GM19397 (cell line): ENCODE results near the gene PITRM1.
A peak's percentile ranks its signal among the peaks of the same experiment; 100 is the strongest.
"Not testable (repeated sequence)": the region's sequence is repeated elsewhere in the genome, so short reads cannot be mapped to it uniquely, and the experiment has no call there.

Source experiments
- ATAC-seq: cut with Tn5 transposase; IDR thresholded peaks from one replicate; pipeline ENCODE4 v1.9.1; 2021; ENCODE audit warnings: mild to moderate bottlenecking, moderate library complexity; ENCODE audit not compliant: unreplicated experiment

The PITRM1 gene

DNA sequence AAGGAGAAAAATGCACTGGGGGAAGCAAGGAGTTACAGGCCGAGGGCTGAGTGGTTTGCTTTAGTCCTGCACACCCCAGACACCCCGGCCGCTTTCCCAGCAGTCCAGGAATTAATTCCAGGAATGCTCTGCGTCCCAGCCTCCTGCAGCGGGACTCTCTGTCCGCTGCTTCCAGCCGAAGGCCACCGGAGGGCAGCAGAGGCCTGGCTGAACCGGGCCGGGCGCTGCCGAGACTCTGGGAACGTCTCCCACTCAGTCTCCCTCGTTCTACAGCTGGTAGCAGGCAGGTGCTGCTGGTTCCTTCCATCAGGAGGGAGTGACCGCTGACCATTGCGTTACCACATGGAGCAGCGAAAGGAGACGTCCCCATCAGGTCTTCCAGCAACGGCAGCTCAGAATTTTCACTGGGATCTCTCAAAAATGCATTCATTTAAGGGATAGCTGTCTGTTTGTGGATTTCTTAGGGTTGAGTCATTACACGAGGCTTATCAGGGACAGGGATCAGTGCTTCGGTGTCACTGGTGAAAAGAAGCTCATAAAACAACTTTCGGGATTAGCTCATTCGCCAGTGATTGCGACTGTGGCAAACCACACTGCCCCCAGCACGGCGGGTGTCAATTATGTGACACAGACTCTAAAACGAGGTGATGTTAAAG is 24.9 kb upstream of the PITRM1 start:
- ATAC-seq: peak; percentile 64

DNA sequence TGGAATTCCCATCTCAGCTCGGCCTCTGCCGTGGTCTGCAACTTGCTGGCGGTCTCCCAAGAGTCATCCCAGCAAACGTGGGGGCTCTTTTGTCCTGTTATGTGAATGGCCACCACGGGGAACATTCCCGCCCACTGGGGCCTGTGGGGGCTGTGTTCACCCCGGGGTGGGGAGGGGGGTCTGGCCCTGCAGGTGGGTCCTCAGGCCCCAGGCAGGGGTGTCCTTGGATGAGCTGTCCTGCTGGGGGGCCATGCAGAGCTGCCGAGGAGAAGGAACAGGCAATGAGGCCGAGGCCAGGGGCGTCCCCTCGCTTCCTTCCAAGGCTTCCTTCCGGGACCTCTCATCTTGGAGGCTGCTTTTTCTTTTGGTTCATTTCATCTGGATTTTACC is 24.4 kb upstream of the PITRM1 start:
- ATAC-seq: no peak

DNA sequence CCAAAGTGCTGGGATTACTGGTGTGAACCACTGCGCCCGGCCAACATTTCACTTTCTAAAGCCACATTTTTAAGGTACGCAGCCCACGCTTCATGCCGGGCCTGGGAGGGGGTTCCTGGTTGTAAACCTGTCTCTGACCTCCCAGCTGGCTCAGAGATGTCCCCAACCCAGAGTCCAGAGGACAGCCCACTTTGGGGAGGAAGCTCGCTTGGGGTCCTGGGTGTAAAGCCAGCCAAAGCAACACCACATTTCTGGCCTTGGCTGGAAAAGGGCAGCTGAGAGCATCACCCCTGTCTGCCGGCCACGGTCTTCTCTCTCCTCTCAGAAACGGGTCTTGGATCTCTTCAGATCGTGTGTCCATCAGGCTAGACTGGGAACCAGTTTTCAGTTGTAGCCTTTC is 23.9 kb upstream of the PITRM1 start:
- no peak for ATAC-seq

DNA sequence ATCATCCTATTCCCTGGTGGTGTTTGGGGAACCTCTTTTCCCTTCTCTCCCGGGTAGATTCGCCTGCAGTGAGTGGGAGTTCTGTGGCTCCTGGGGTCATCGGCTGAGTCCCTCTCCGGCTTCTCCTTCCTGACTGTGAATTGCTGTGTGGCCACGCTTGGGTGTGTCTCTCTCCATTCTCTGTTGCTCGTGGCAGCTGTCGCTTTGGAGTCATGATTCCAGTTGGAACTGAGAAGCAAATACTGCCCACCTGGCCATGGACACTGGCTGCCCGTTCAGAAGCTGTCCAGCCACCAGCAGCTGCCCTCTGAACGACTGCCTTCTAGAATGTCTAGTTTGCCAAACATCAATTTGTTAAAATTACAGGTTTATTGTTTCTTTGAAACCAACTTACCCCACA is 23.1 kb upstream of the PITRM1 start:
- no peak for ATAC-seq

DNA sequence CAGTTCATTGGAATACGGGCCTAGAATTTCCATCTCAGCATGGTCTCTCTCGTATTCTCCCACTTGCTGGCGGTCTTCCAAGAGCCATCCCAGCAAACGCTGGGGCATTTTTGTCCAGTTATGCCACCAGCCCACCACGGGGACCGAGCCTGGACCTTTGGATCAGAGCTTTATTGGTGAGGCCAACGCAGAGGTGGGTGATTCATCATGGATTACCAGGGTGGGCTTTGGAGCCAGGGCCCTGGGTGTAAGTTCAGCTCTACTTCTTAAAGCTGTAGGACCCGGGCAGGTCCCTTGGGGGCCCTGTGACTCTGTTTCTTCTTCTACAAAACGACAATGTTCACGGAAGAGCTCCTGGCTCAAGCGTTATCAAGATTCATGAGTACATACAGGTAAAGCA is 22.7 kb upstream of the PITRM1 start:
- no peak for ATAC-seq

DNA sequence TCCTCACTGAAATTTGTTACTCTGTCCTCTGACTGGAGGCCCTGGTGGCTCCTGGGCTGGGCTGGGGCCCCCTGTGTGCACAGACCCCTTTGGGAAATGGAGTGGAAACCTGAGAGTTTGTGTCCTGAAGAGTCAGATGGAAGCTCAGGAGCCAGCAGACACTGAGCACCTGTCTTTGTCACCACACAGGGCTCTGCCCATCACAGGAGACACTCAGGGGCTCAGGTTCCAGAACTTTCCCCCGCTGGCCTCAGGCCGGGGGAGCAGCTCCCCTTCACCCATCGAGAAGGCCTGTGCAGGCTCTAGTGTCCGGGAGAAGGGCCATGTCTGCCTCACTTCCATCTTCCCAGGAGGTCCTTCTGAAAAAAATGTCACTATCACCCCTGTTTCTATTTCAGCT is 22.3 kb upstream of the PITRM1 start:
- no peak for ATAC-seq

DNA sequence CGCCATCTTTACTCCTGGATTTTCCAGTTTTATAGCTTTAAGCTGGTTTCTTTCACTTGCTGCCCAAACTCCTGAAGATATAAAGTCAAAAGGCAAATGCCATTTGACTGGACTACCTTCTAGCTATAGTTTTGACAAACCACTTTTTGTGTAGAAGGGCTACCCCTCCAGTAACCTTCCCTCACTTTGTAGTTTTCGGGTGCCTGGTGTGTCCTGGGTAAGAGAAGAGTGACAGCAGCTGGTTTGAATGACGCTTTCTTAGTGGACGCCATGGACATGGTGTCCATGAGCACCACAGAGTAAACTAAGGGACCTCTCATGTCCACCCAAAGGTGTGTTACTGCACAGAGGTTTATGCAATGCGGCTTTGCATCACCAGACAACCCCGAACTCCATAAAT is 21.2 kb upstream of the PITRM1 start:
- ATAC-seq: no peak

DNA sequence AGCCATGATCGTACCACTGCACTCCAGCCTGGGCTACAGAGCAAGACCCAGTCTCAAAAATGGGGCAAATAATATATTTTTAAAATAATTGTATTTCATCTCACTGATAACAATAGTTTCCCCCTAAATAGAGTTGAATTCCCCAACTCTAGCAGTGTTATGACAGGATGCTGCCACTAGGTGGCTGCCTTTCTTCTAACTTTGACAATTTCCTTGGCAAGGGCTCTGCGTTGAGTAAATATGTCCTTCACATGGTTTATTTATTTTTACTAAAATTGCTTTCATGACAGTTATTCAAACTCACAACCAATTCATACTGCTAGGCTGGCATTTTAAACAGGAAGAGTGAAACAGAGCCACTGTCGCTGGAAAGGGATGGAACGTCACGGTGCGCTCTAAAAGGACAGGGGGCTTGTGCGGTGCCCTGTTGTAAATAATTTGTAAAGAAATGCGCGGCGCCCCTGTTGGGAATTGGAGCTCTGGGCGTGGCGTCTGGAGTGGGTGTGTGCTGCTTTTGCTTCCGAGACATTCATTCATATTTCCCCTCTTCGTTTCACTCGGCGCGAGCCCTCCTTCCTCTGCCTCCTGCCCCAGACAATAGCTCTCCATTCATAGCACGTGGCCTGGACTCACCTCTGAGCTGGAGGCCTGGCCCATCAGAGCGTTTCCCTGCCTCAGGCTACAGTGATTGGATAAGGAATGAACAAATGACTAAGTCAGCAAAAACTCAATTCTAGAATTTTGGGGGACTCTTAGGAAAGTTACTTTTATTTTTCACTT is 20.5 kb upstream of the PITRM1 start:
- no peak for ATAC-seq

DNA sequence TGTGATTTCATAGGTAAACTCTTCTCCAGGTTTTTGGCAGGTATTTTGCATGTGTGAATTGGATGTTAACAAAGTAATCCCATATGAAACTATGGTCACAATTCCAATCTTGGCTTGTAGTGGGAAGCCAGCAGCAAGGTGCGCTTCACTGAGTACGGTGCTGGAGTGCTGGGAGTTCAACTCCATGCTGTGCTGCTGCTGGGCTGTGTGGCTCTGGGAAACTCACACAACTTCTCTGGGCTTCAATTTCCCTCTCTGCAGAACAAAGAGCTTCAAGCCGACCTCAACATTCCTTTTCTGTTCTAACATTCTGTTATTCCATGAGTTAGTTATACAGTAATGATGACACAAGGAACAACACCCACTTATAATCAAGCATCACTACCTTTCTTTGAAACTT is 18.2 kb upstream of the PITRM1 start:
- no peak for ATAC-seq

DNA sequence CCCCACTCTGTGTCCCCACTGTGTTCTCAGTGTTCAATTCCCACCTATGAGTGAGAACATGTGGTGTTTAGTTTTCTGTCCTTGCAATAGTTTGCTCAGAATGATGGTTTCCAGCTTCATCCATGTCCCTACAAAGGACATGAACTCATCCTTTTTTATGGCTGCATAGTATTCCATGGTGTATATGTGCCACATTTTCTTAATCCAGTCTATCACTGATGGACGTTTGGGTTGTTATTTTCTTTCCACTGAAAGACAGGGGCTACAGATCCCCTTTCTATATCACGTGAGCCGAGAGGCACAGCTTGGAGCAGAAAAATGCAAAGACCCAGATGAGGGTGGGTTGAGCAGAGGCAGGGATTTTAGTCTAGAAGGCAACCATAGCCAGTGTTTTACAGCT is 14.6 kb upstream of the PITRM1 start:
- ATAC-seq: not testable (repeated sequence)

DNA sequence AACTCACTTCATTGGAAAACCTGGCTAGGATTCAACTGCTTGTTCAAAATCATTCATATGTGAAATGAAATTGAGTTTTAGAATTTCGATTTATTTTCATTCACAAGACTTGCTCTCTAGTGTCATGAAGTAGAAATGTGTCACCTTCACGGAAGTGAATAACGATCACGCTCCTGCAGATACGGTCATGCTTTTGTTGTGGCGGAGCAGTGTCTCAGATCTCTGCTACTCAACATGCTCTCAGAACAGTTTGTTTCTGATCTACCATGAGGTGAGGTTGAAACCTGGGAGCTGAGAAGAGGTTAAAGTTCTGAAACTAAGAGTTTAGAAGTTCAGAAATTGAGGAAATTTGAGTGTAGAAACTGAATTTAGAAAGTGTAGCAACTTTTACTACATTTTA is 13.8 kb upstream of the PITRM1 start:
- no peak for ATAC-seq

DNA sequence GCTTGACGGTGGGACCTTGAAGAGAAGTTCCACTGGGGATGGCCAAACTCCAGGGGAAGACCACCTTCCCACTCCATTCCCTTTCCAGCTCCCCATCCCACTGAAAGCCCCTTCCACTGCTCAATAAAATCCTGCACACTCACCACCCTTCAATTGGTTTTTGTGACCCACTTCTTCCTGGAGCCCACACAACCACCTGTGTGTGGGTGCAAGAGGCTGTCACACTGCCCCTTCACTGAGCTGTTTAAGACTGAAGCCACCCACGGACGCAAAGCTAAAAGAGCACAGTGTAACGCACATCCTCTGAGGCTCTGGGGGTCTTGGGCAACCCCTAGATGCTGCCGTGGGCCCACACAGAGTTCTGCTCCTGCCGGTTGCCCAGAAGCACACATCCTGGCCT is 12.8 kb upstream of the PITRM1 start:
- ATAC-seq: no peak

DNA sequence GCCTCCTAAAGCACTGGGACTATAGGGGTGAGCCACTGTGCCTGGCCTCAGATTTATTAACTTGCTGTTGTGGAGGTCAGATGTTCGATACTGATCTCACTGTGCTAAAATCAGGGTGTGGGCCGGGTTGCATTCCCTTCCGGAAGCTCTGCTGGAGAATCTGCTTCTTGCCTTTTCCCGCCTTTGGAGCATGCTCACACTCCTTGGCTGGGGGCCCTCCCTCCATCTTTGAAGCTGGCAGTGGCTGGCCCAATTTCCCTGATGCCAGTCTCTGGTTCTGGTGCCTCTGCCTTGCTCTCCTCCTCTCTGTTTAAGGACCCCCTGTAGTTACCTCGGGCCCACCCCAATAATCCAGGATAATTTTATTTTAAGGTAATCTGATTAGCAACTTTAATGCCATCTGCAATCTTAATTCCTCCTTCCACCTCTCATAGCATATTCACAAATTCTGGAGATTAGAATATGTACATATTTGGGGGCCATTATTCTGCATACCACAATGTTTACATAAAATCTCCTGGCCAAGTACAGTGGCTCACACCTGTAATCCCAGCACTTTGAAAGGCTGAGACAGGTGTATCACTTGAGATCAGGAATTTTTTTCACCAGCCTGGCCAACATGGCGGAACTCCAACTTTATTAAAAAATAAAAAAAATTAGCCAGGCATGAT is 7.9 kb upstream of the PITRM1 start:
- ATAC-seq: no peak

DNA sequence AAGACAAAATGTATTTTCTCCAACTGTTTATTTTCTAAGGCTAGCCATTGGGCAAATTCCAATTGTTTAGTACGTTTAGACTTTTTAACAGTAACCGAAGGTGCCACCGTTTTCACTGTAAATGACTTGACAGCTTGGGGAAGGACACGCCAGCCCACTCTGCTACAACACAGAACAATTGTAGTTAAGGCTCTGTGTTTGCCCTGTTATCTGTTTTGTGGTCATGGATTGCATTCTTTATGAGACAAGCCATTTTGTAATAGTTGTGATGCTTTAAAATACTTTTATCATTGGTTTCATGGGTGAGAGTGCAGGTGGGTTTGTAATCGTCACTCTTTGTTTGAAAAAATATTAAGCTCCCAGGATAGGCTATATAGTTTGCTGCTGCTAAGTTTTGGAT is 6.6 kb upstream of the PITRM1 start:
- no peak for ATAC-seq

DNA sequence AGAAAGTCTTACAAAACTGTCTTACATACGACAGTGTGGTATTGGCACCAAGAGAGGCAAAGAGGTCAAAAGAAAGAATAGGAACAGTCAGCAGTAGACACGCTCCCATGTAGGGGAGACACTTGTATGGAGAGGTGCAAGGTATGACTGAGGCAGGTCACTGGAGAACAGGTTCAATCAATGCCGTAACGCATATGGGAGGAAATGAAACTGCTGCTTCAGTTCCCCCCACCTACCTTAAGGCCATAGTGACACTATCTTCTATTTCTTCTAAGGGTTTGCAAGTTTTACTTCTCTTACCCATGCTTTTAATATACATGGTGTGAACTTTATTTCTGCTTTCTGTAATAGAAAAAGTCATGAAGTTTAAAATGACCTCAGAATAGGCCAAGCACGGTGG is 5.5 kb upstream of the PITRM1 start:
- ATAC-seq: no peak

DNA sequence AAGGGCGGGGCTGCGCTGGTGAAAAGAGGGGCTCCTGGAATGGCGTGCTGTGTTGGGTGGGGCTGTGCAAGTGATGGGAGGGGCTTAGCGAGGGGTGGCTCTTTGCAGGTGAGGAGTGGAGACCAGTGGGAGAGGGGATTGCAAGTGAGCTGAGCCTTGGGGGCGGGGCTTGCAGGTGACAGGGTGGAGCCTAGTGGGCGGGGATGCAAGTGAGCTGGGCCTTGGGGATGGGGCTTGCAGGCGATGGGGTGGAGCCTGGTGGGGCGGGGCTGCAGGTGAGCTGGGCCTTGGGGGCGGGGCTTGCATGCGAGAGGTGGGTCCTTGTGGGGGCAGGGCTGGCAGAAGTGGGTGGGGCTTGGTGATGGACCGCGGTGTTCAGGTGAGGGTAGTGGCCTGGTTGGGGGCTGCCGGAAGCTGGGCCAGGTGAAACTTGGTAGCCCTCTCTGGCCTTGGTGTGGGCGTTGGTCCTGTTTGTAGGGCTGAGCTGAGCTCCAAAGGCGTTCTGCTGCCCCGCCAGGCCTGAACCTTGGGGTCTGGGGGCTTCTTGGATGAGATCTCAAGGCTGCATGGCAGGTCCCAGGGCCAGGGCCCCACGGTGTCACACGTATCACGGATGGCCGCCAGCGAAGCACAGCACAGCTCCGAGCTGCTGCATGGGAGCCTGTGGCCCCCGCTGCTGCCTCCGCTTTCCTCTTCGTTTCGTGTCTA is 743 bp upstream of the PITRM1 start:
- ATAC-seq: peak; percentile 23

DNA sequence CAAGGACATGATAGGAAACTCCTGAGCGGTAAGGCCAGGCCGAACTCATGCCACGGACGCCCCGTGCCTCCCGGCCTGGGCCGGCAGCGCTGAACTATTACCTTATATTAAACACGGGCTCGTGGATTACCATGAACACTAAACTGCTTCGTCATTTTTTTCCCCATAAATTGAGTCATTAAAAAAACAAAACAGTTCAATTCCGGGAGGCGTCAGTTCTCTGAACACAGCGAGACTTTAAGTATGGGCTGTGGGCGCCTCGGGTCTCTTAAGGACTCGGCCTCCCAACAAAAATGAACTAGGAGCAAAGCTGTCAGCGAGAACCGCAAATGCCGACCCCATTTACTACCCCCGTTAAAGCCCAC is 519 bp downstream of the PITRM1 start:
- ATAC-seq: no peak

DNA sequence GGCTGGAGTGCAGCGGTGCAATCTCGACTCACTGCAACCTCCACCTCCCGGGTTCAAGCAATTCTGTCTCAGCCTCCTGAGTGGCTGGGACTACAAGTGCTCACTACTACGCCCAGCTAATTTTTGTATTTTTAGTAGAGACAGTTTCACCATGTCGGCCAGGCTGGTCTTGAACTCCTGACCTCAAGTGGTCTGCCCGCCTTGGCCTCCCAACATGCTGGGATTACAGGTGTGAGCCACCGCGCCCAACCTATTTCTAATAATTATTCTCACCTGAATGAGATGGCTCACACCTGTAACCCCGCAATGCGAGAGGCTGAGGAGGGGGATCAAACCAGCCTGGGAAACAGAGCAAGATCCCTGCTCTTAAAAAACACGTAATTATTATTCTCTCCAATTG is 1.1 kb downstream of the PITRM1 start:
- ATAC-seq: not testable (repeated sequence)

DNA sequence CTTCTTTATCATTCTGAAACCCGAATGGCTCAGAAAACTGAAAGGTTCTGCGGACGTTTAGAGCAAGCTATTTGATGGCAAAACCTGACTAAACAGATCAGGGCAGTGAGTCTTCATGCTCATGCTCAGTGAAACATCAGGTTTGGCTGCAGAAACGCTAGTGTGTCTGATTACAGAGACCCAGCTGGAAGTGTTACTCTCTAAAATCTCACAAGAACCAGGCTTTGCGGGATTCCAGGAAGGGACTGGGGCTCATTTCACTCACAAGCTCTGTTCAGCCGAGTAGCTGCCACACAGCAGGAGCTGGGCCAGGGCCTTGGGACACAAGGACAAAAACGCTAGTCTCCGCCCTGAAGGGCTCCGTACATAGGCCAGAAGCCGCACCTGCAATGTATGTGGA is 2.9 kb downstream of the PITRM1 start:
- no peak for ATAC-seq

DNA sequence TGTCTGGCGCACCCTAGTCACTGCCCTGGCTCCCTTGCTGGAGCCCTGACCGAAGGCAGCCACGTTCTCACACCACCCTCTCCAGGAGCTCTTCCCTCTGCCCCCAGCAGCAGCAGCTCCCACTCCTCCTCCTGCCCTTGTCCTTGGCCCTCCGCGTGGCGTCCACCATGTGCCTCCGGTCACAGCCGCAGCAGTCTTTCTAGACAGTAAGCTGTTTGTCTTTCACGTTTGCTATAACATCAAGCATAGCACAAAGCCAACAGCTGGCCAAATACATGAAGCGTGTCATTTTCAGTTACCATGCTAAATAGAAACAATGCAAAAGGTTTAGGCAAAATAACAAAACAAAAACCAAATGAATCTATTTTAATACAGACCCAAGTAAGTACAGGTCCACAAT is 3.3 kb downstream of the PITRM1 start:
- no peak for ATAC-seq

DNA sequence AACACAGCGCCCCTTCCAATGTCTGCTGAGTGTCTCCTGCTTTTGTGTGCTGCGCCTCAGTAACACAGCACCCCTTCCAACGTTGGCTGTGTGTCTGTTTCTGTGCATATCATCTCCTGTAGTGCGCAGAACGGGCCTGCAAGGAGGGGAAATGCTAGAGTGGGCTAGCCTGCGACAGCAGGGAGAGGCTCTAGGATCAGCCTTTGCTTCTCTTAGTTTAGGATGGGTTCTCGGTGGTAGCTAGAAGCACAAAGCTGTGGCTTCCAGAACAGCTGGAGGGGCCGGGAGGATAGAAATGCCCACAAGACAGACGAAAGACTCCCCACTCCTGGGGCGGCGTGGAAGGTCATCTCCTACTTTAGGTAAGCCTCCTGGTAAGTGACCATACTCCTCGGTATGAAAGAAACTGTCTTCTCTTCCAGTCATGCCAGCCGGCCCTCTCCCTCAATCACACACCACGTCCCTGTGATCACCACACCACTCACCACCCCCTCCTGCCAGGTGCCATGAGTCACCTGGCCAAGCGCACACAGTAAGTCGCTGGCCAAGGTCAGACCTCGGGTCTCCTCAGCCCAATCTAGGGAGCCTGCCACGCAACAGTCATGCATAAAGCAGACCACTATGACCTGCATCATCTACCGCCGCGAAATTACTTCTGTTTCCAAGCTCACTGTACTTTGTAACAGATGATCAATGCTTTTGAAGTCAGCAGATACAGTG is 4.8 kb downstream of the PITRM1 start:
- no peak for ATAC-seq
